NCI-H1694 treated with DMSO at 0.1 percent for 48 hours (cell line): ENCODE results near the gene PREX1.

ENCODE experiments used
- DNase-seq: peaks from one replicate; lab custom pipeline; 2025; lab: John Stamatoyannopoulos, UW

PREX1 gene

GRCh38 chr20:48703107-48703506 is 124.7 kb downstream of the PREX1 start:
- peak; percentile 17 for DNase-seq

GRCh38 chr20:48702455-48702913 is 125.3 kb downstream of the PREX1 start:
- DNase-seq: no peak

- DNase-seq: no peak
Observed at GRCh38 chr20:48701702-48702101, 126.1 kb downstream of the PREX1 start.

DNA sequence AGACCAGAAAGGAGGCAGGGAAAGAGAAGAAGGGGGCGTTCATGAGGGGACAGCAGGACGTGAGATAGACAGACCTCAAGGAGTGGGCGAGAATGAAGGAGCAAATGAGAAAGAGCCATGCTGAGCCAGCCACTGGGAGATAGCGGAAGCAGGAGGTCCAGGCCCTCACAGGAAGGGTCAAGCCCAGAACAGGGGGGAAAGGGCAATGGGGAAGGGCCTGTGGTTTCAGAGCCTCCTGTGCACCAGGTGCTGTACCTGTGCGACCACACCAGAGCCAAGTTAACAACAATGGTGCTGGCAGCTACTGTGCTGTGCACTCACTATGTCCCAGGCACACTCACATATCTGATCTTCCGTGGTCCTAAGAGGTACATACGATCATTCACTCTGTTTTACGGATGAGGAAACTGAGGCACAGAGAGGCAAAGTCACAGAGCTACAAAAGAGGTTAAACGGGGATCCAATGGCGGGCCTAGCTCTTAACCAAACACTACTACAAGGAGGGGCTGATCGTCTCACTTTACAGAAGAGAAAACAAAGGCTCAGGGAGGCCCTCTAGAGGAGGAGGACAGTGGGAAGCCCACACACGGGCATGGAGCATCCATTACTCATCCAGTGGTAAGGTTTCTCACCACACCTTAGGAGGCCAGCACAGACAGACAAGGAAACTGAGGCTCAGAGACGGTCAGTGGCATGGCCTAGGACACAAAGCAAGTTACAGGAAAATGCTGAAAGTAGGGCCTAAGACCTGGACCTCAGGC is 129.1 kb downstream of the PREX1 start:
- no peak for DNase-seq

- no peak for DNase-seq
Observed at GRCh38 chr20:48697845-48698491, 129.8 kb downstream of the PREX1 start.

GRCh38 chr20:48696671-48697070 is 131.1 kb downstream of the PREX1 start:
- DNase-seq: no peak

GRCh38 chr20:48695738-48696137 is 132.1 kb downstream of the PREX1 start:
- no peak for DNase-seq

GRCh38 chr20:48695255-48695654 is 132.5 kb downstream of the PREX1 start:
- DNase-seq: no peak

- DNase-seq: no peak
Observed at GRCh38 chr20:48694381-48694865, 133.4 kb downstream of the PREX1 start.

DNA sequence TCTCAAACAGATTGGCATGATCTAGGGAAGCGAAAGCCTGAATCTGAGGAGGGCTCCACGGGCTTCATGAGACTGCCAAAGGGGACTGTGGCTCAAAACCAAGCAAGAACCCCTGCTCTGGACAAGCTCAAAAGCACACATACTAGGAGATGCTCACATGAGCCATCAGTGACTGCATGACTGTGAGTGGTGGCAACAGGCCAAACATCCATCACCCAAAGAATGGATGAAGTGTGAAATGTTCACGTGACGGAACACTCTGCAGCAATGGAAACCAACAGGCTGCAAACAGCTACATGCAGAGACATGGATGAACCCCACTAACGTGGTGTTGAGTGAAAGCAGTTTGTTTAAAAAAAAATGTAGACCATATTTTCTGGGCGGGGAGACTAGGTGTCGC is 136.3 kb downstream of the PREX1 start:
- DNase-seq: no peak

DNA sequence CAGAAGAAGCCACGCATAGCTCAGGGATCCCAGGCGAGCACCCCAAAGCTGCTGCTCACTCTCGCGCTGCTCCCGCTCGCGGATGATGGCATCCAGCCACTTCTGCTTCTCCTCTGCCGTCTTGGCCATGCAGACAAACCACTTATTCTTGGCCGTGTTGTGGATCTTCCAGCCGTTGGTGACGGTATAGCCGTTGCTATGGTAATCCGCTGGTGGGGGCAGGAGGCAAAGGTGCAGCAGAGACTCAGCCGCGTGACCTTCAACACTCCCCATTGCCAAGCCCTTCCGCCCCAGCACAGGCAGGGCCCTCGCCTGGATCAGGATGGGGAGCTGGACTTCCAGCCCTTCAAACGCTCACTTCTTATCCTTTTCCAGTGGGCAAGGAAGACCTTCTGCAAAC is 136.9 kb downstream of the PREX1 start:
- no peak for DNase-seq

DNA sequence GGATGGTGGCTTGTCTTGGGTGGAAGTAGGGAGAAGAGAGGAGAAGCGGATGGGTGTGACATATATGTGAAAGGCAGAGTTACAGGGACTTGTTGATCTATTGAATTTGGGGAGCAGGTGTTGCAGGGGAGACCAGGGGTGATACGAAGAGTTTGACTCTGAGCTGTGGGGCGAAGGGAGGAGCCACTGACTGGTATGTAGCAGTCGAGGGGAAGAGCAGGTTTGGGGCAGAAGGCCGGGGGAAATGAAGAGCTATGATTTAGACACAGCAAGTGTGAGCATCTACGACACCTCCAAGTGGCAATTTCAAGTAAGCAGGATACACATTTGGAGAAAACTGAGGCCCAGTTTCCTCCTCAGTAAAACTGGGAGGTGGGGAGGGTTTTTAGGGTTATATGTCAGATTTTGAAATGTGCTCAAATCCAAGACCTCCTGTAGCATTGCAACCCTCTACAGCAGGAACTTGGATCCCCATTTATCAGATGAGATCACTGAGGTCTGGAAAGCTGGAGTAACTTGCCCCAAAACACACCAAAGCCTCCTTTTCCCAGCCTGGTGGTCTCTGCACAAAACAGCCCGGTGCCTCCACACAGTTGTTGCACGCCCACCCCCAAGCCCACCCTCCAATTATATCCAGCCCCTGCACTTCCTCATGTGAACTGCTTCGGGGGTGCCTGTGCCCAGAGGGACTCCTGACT is 137.8 kb downstream of the PREX1 start:
- no peak for DNase-seq

DNA sequence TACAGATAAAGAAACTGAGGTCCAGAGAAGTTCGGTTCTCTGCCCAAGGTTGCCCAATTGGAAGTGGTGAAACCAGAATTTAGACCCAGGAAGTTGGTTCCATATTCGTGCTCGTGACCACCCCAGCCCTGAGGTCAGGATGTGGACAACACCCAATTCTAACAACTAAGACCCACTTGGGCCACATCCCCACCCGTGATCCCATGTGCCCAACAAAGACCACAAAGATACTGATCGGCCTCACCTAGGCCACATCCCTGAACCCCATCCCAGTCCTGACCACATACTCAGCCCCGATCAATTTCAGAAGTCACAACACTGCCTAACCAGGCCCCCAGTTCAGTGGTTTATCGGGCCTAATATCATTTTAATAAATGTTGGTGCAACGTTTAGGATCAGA is 138.4 kb downstream of the PREX1 start:
- no peak for DNase-seq

DNA sequence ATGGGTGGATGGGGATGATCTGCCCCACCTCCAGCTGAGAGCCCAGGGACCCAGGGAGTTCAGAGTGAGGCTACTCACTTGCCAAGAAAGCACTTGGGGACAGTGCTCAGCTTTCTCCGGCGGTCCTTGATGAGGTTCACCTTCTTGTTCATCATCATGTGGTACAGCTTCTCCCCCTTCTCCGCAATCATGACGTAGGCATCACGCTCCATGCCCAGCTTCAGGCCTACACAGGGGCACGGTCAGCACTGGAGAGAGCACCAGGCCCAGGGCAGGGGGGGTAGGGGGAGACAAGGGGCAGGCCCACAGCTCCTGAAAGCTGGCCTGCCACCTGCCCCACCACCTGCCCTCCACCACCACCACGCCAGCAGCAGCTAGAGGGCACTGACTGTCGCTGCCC is 139.2 kb downstream of the PREX1 start:
- no peak for DNase-seq

DNA sequence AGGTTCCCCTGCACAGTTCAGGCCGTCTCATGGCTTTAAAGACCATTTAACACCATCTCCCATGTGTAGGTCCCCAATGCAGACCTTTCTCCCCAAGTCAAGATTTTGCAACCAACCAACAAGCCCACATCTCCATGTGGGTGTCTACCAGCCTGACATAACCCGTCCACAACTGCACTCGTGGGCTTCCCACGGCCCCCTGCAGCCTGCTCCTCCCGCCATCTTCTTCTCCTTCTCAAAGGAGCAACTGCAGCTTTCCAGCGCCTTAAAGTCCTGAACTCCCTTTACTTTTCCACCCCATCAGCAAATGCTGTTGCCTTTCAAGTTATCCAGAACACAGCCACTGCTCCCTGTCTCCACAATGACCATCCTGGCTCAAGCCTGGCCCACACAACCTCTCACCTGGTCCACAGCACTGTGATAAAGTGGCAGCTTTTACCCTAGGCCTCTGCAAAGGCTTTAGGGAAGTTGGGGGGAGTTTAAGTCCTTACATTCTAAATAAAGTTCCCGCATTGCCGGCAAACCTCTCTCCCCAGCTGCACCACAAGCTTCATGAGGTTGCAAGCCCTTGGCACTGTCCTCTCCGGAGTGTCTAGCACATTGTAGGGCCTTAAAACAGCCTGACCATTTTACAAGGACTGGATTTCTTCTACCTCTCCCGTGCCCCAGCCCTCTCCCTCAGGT is 140.5 kb downstream of the PREX1 start:
- DNase-seq: no peak

DNA sequence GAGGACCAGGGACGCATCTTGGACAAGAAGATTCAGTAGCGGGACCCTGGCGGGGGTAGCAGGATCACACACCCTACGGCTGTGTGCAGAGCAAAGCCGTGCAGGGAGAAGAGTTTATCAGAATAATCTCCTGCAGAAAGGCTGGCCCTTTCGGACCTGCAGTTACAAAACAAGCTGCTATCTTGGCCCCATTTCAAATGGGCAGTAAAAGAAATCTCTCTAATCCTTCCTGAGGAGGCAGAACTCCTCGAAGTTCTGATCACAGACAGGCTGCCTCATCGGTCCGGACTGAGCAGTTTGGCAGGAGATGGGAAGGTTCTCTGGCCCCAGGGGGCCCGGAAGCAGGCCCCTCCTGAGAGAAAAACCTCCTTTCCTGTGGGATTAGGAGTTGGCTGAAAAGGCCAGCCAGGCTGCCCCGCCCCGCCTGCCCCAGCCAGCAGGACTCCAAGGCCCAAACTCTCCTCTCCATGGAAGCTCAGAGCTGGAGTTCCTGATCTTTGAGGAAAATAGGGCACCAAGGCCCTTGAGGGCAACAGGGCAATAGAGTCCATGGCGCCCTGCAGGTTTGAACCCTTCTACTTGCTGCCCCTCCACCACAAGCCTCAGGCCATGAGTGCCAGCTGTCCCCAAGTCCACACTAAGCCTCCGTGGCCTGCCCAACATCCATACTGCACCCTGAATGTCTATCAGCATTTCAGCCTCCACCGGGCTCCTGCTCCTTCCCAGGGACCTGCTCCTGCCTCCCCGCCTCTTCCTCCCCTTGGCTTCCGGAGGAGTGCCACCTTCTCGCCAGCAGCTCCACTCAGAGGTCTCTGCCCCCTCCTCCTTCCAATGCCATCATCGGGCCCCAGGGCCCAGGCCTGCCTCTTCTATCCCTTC is 141.3 kb downstream of the PREX1 start:
- DNase-seq: no peak

GRCh38 chr20:48685300-48685699 is 142.5 kb downstream of the PREX1 start:
- DNase-seq: no peak

- no peak for DNase-seq
Observed at GRCh38 chr20:48684501-48685041, 143.2 kb downstream of the PREX1 start.

GRCh38 chr20:48683467-48684175 is 144.2 kb downstream of the PREX1 start:
- DNase-seq: no peak
